A549 (cell line): ENCODE results near the gene SPACDR. TPM values are rescaled to one million over a fixed set of nuclear protein-coding genes. Genes with fewer than 3 reads are reported as not detected.

Source experiments
- ATAC-seq, 2 experiments: fragments of 200-7000 bp in 1 of 2; fragments of >200 bp in 1 of 2; cut with Nextera tagmentation in 1 of 2; cut with Tn5 transposase in 1 of 2; 3 replicates each; pipeline versions ENCODE4 v1.8.0 to v1.9.1; 2018 to 2020; ENCODE audit warnings: mild to moderate bottlenecking in 1 of 2, moderate library complexity in 1 of 2
- CTCF ChIA-PET: fragments of 300-600 bp; sonication (Branson Sonifier 250); formaldehyde crosslinking; extraction: SDS; loops from one replicate; lab custom pipeline; 2021; ENCODE audit warnings: antibody characterized with exemption, inconsistent platforms; lab: Yijun Ruan, JAX
- POLR2A ChIA-PET: fragments of 350-600 bp; formaldehyde crosslinking; extraction: SDS; loops from one replicate; lab custom pipeline; 2021; ENCODE audit warnings: antibody characterized with exemption, inconsistent platforms; lab: Yijun Ruan, JAX
- DNase-seq, 2 experiments: peaks; one replicate each; pipeline versions ENCODE4 v3.0.0 to v3.0.0-alpha.2; 2011 to 2016; ENCODE audit warnings: low read depth in 1 of 2, low spot score in 1 of 2
- FAIRE-seq: peaks from 2 replicates; lab custom pipeline; 2011; peaks lifted over from hg19 to GRCh38; lab: Jason Lieb, UNC
- H3K27ac ChIP-seq, 2 experiments: fragments of >200 bp; sonication (Bioruptor Twin); formaldehyde crosslinking; 3 replicates each; pipeline ENCODE4 v1.5.1; 2016 to 2017
- H3K4me1 ChIP-seq: fragments of >200 bp; sonication (Bioruptor Twin); formaldehyde crosslinking; 3 replicates; pipeline ENCODE4 v1.6.1; 2016
- H3K4me2 ChIP-seq: fragments of >200 bp; sonication (Bioruptor Twin); formaldehyde crosslinking; 3 replicates; pipeline ENCODE4 v1.6.1; 2016
- H3K4me3 ChIP-seq: fragments of >200 bp; sonication (Bioruptor Twin); formaldehyde crosslinking; 3 replicates; pipeline ENCODE4 v1.5.1; 2016
- H3K9me3 ChIP-seq: fragments of >200 bp; sonication (Bioruptor Twin); formaldehyde crosslinking; 3 replicates; pipeline ENCODE4 v1.6.1; 2016
- CEBPB ChIP-seq, 2 experiments: fragments of >200 bp in 1 of 2; sonication (Bioruptor Twin) in 1 of 2; formaldehyde crosslinking in 1 of 2; IDR thresholded peaks; 2 replicates each; pipeline ENCODE4 v1.6.1; 2012 to 2016
- EHMT2 ChIP-seq: fragments of 200-600 bp; sonication (generic); IDR thresholded peaks from 2 replicates; pipeline ENCODE4 v1.6.1; 2016; ENCODE audit warnings: antibody characterized with exemption, low read depth, mild to moderate bottlenecking, moderate library complexity
- ESRRA ChIP-seq: fragments of 150-350 bp; IDR thresholded peaks from 2 replicates; pipeline ENCODE4 v1.6.1; 2014; ENCODE audit warnings: mild to moderate bottlenecking, low read length, borderline replicate concordance
- FOSL2 ChIP-seq, 2 experiments: fragments of 450-650 bp in 1 of 2; fragments of >200 bp in 1 of 2; sonication (Bioruptor Twin) in 1 of 2; formaldehyde crosslinking; IDR thresholded peaks; 2 replicates each; pipeline versions ENCODE4 v1.5.0 to v1.6.1; 2016 to 2020; ENCODE audit warnings: mild to moderate bottlenecking in 1 of 2, moderate library complexity in 1 of 2
- FOXS1 ChIP-seq: fragments of 250-450 bp; sonication (Bioruptor Pico); IDR thresholded peaks from 2 replicates; pipeline ENCODE4 v1.5.0; 2020; ENCODE audit warnings: mild to moderate bottlenecking, moderate library complexity
- GATA3 ChIP-seq: IDR thresholded peaks from 2 replicates; pipeline ENCODE4 v1.6.1; 2012; ENCODE audit warnings: borderline replicate concordance
- HDAC2 ChIP-seq: fragments of 200-600 bp; sonication (generic); IDR thresholded peaks from 2 replicates; pipeline ENCODE4 v1.6.1; 2016
- HOXA7 ChIP-seq: fragments of 250-450 bp; sonication (Bioruptor Pico); IDR thresholded peaks from 2 replicates; pipeline ENCODE4 v1.5.0; 2020; ENCODE audit warnings: mild to moderate bottlenecking, moderate library complexity
- JUN ChIP-seq, 2 experiments: fragments of >200 bp; sonication (Bioruptor Twin); formaldehyde crosslinking; IDR thresholded peaks; 2 replicates in 1 of 2; 3 replicates in 1 of 2; pipeline ENCODE4 v1.6.1; 2016 to 2017
- JUNB ChIP-seq: fragments of >200 bp; sonication (Bioruptor Twin); formaldehyde crosslinking; IDR thresholded peaks from 2 replicates; pipeline ENCODE4 v1.6.1; 2016
- RAD21 ChIP-seq, 2 experiments: fragments of >200 bp in 1 of 2; sonication (Bioruptor Twin) in 1 of 2; formaldehyde crosslinking in 1 of 2; IDR thresholded peaks in 1 of 2; conservative IDR thresholded peaks in 1 of 2; 2 replicates in 1 of 2; 3 replicates in 1 of 2; pipeline ENCODE4 v1.6.1; 2012 to 2018; ENCODE audit warnings: inconsistent platforms in 1 of 2
- RCOR1 ChIP-seq: fragments of 150-350 bp; IDR thresholded peaks from 2 replicates; pipeline ENCODE4 v1.6.1; 2014; ENCODE audit warnings: antibody characterized with exemption, low read length, low read depth
- RNF2 ChIP-seq: fragments of 200-600 bp; sonication (generic); IDR thresholded peaks from 2 replicates; pipeline ENCODE4 v1.6.1; 2016; ENCODE audit warnings: low read depth, mild to moderate bottlenecking, antibody characterized with exemption, moderate library complexity, borderline replicate concordance
- SREBF2 ChIP-seq: fragments of 450-650 bp; IDR thresholded peaks from 2 replicates; pipeline ENCODE4 v1.6.1; 2014; ENCODE audit warnings: mild to moderate bottlenecking, moderate library complexity
- TFCP2L1 ChIP-seq: fragments of 250-450 bp; sonication (Bioruptor Pico); IDR thresholded peaks from 2 replicates; pipeline ENCODE4 v1.5.0; 2021; ENCODE audit warnings: mild to moderate bottlenecking
- TP53 ChIP-seq: fragments of 250-450 bp; sonication (Bioruptor Pico); IDR thresholded peaks from 2 replicates; pipeline ENCODE4 v1.5.0; 2021; ENCODE audit warnings: mild to moderate bottlenecking, moderate library complexity
- WGBS: methylation state at CpG from one replicate; pipeline ENCODE4 v1.1.6; 2017; ENCODE audit errors: missing lambda C conversion rate; 5-methylcytosine and 5-hydroxymethylcytosine counted together
- polyA plus RNA-seq, 4 experiments: library from polyadenylated mRNA; depleted of rRNA in 3 of 4; stranded (reverse); fragments of >200 nt; fragmentation: RNase III in 1 of 4; extraction: RNeasy Plus Mini Kit Qiagen cat#74134 plus additional on column Dnase treatment in 1 of 4; gene quantifications; 2 replicates in 3 of 4; 3 replicates in 1 of 4; pipeline ENCODE4 v1.2.3, GENCODE V29; 2011 to 2017
- TF ChIP-seq, protein P1 (sequence below): fragments of >200 bp; sonication (Bioruptor Twin); formaldehyde crosslinking; IDR thresholded peaks from 3 replicates; pipeline ENCODE4 v1.6.1; 2016
- TF ChIP-seq, protein P2 (sequence below): fragments of 450-650 bp; IDR thresholded peaks from 2 replicates; pipeline ENCODE4 v1.6.1; 2014; ENCODE audit warnings: antibody characterized with exemption
- TF ChIP-seq, protein P3 (sequence below): IDR thresholded peaks from 2 replicates; pipeline ENCODE4 v1.6.1; 2012; ENCODE audit warnings: low read depth, borderline replicate concordance
- TF ChIP-seq, protein P4 (sequence below): IDR thresholded peaks from 2 replicates; pipeline ENCODE4 v1.6.1; 2012

The SPACDR gene
- polyA plus RNA-seq, 2 of the 4 experiments (the other 2 are of a cell fraction) = 0.17 to 0.34 TPM

DNA sequence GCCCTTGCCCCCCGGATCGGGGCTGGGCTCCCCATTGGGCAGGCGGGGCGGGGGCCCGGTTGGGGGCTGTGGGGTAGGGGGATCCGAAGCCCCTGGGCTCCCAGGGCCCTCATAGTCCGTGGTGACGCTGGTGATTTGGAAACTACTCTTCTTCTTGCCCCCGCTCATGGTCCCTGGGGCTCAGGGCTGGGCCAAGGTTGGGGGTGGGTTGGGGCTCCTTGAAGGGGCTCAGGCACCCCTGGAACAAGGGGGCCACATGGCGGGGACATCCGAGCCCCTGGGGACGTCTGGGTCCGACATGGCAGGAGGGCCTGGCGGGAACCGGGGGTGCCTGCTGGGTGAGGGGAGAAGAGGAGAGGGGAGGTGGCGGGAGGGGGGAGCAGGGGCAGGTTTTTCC is 13.8 kb upstream of the SPACDR start (continued):
- TF ChIP-seq, protein P1, sequence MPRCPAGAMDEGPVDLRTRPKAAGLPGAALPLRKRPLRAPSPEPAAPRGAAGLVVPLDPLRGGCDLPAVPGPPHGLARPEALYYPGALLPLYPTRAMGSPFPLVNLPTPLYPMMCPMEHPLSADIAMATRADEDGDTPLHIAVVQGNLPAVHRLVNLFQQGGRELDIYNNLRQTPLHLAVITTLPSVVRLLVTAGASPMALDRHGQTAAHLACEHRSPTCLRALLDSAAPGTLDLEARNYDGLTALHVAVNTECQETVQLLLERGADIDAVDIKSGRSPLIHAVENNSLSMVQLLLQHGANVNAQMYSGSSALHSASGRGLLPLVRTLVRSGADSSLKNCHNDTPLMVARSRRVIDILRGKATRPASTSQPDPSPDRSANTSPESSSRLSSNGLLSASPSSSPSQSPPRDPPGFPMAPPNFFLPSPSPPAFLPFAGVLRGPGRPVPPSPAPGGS = no peak
- TF ChIP-seq ESRRA = no peak
- TF ChIP-seq RCOR1 = no peak
- TF ChIP-seq, protein P2, sequence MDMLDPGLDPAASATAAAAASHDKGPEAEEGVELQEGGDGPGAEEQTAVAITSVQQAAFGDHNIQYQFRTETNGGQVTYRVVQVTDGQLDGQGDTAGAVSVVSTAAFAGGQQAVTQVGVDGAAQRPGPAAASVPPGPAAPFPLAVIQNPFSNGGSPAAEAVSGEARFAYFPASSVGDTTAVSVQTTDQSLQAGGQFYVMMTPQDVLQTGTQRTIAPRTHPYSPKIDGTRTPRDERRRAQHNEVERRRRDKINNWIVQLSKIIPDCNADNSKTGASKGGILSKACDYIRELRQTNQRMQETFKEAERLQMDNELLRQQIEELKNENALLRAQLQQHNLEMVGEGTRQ = no peak
- TF ChIP-seq HOXA7 (CRISPR knock-in tag) = no peak
- no peak for TF ChIP-seq TFCP2L1 (CRISPR knock-in tag)
- TF ChIP-seq, protein P3, sequence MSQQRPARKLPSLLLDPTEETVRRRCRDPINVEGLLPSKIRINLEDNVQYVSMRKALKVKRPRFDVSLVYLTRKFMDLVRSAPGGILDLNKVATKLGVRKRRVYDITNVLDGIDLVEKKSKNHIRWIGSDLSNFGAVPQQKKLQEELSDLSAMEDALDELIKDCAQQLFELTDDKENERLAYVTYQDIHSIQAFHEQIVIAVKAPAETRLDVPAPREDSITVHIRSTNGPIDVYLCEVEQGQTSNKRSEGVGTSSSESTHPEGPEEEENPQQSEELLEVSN = no peak
- TF ChIP-seq, all 56 proteins: peak for 0

DNA sequence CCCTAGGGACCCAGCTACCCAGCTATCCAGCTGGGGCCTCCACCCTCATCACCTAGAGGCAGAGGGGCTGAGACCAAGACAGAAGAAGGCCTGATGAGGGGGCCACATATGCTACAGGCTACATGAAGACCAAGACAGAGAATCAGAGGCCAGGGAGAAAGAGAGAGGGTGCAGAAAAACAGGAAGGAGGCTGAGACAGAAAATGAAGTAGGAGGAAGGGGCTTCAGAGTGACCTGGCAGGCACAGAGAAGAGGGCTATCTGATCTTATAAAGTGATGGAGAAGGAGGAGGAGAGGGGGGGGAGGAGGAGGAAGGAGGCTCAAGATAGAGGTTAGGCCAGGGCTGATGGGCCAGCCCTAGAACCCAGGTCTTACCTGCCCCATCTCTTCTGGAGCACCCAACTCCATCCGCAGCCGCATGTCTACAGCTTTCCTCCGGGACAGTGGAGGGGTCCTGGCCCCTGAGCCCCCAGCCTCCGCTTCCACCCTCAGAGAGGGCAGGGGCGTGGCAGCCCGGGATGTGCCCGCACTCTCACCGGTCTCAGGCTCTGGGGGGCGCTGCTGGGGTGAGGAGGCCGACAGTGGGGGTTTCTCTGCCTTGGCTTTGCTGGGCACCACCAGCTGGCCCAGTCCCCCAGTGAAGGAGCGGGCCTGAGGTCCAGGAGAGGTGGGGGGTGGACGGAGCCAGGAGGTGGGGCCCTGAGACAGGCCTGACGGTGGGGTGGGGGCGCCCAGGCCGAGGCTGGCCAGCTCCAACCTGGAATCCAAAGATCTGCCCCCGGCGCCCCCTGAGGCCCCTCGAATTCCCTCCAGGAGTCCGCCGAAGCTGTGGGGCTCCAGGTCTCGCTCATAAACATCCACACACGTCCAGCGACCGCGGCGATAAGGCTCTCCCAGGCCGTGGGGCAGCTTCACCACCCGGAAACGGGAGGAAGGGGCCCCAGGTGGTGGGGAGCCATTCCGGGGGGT is 13.1 kb upstream of the SPACDR start:
- WGBS = 77% methylated on average over 14 of the region's 30 CpGs
- Histone ChIP-seq H3K27ac (peak overlapping the region; percentile 87 to 96), H3K9me3 (no peaks in the 10 kb centered on the region), H3K4me2 (peak overlapping the region; percentile 74), H3K4me3 (peak overlapping the region; percentile 75), H3K4me1 (peaks cover 33% of the 10 kb centered on the region)
- CTCF ChIA-PET = interaction anchor here (0.6 to 8.5 kb wide), 6 partner anchors 9 to 371 kb away, joined by 3 to 127 read pairs (median 5); no protein-coding TSS in a partner anchor
- DNase-seq (no peak), ATAC-seq (no peak), FAIRE-seq (no peak)
- POLR2A ChIA-PET = interaction anchor here (1.3 kb wide), 1 partner anchor 135 kb away, joined by 3 read pairs; the partner anchor contains the start of gene MOSPD3
- no peak for TF ChIP-seq EHMT2
- no peak for TF ChIP-seq CEBPB (IDR thresholded peaks at IDR 0.05)
- TF ChIP-seq, protein P4, sequence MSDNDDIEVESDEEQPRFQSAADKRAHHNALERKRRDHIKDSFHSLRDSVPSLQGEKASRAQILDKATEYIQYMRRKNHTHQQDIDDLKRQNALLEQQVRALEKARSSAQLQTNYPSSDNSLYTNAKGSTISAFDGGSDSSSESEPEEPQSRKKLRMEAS = no peak
- TF ChIP-seq, protein P1 = no peak
- no peak for TF ChIP-seq FOSL2 (IDR thresholded peaks at IDR 0.05)
- no peak for TF ChIP-seq FOSL2 (CRISPR knock-in tag; IDR thresholded peaks at IDR 0.05)
- TF ChIP-seq RAD21 (conservative IDR thresholded peaks at IDR 0.05 in 1 of 2, IDR thresholded peaks at IDR 0.05 in 1 of 2) = no peak
- no peak for TF ChIP-seq FOXS1 (CRISPR knock-in tag)
- no peak for TF ChIP-seq RNF2
- no peak for TF ChIP-seq JUN (IDR thresholded peaks at IDR 0.05)

DNA sequence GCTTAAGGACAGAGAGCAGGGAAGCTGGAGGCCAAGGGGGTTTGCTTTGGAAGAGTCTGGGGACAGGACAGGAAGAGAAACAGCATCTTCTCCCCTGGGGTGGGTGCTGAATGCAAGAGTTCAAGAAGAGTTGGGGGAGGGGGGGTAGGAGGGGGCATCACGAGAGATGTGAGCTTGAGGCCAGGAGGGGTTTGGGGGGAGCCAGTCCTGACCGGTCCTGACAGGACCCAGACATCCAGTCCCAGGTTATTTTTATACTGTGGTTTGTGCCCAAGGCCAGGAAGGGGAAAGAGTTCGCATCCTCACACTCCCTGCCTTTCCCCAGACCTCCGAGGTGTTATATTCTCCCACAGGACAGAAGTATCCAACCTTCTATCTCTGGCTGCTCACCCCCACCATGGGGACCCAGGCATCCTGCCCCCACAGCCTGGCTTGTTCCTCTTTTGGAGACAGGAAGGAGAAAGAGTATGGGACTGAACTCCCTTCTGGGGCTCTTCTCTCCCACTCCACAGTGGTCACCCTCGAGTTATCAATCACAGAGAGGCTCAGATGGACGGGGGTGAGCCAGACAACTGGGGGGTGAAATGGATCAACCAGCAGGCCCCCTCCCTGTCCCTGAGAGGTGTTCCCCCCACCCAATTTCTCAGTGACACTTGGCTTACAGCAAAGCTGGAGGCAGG is 12.2 kb upstream of the SPACDR start:
- no peak for DNase-seq
- ChIA-PET POLR2A (no interaction called here), CTCF (interaction anchor here (0.6 to 8.5 kb wide), 8 partner anchors 8 to 370 kb away, joined by 3 to 127 read pairs (median 4); no protein-coding TSS in a partner anchor)
- Histone ChIP-seq H3K9me3 (no peaks in the 10 kb centered on the region), H3K4me3 (no peak overlapping the region), H3K4me1 (peaks cover 33% of the 10 kb centered on the region), H3K4me2 (peak overlapping the region; percentile 74), H3K27ac (no peak overlapping the region)
- no peak for ATAC-seq
- TF ChIP-seq CEBPB (IDR thresholded peaks at IDR 0.05) (no peak), TP53 (CRISPR knock-in tag) (no peak), GATA3 (no peak), HDAC2 (no peak), JUNB (no peak), RCOR1 (no peak), TFCP2L1 (CRISPR knock-in tag) (no peak), SREBF2 (no peak)
- no peak for FAIRE-seq
- 51% methylated on average over 6 of the region's 6 CpGs for WGBS
